ENCODE measurements around the gene HAUS5. TPM values are rescaled to one million over a fixed set of nuclear protein-coding genes. Genes with fewer than 3 reads are reported as not detected.
A peak's percentile ranks its signal among the peaks of the same experiment; 100 is the strongest.

The HAUS5 gene
- total and polyA plus RNA-seq, 8 donors: 12.1 to 32.7 (median 24.8) TPM

DNA sequence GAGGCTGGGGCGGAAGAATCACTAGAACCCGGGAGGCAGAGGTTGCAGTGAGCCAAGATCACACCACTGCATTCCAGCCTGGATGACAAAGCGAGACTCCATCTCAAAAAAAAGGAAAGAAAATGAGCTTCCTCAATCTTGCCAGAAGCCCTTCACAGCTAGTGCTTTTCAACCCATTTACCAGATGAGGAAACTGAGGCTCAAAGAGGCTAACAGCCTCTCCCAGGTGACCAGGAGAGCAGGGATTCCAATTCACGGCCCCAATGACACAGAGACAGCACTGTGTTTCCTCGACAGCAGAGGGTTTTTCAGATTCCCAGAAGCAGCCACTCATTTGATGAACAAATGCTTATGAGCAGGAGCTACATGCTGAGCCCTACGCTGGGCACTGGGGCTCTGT is 57.0 kb downstream of the HAUS5 start:
- peaks cover 0 to 2% of the 10 kb centered on the region in 2 donors for H3K36me3 ChIP-seq
- intact Hi-C loops (cut with DNase I): no loop called here
- DNase-seq (no peak), ATAC-seq (no peak)
- H3K4me1 ChIP-seq: peaks cover 0 to 9% of the 10 kb centered on the region in 2 donors
- H3K9me3 ChIP-seq: no peaks in the 10 kb centered on the region
- TF ChIP-seq, protein P1, sequence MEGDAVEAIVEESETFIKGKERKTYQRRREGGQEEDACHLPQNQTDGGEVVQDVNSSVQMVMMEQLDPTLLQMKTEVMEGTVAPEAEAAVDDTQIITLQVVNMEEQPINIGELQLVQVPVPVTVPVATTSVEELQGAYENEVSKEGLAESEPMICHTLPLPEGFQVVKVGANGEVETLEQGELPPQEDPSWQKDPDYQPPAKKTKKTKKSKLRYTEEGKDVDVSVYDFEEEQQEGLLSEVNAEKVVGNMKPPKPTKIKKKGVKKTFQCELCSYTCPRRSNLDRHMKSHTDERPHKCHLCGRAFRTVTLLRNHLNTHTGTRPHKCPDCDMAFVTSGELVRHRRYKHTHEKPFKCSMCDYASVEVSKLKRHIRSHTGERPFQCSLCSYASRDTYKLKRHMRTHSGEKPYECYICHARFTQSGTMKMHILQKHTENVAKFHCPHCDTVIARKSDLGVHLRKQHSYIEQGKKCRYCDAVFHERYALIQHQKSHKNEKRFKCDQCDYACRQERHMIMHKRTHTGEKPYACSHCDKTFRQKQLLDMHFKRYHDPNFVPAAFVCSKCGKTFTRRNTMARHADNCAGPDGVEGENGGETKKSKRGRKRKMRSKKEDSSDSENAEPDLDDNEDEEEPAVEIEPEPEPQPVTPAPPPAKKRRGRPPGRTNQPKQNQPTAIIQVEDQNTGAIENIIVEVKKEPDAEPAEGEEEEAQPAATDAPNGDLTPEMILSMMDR (IDR thresholded peaks at IDR 0.05): no peak
- peaks cover 9 to 37% of the 10 kb centered on the region in 2 donors for H3K27me3 ChIP-seq
- no peak overlapping the region for H3K4me3 ChIP-seq
- H3K27ac ChIP-seq: no peak overlapping the region

DNA sequence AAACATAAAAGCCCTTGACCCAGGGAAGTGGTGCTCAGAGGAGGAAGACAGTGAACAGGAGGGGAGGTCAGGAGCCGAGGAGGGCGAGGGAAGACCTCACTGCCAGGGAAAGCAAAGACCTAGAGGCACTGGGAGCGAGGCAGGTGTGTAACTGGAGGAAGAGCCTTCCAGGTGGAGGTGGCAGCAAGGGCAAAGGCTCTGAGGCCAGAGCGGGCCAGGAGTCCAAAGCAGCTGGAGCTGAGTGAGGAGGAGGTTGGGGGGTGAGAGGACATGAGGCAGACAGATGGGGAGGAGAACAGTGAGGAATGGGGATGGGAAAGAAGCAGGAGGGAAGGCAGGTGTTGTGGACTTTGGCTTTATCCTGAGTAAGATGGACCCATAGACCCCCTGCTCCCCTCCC is 57.4 kb downstream of the HAUS5 start:
- intact Hi-C loops (cut with DNase I): no loop called here
- H3K4me3 ChIP-seq: no peak overlapping the region
- ATAC-seq: no peak
- H3K27ac ChIP-seq: no peak overlapping the region
- peak in 1 of 4 donors; percentile 53 for DNase-seq
- H3K27me3 ChIP-seq: peaks cover 9 to 41% of the 10 kb centered on the region in 2 donors
- no peaks in the 10 kb centered on the region for H3K36me3 ChIP-seq
- H3K4me1 ChIP-seq: peaks cover 0 to 9% of the 10 kb centered on the region in 2 donors
- TF ChIP-seq, protein P1 (IDR thresholded peaks at IDR 0.05): no peak
- no peaks in the 10 kb centered on the region for H3K9me3 ChIP-seq

DNA sequence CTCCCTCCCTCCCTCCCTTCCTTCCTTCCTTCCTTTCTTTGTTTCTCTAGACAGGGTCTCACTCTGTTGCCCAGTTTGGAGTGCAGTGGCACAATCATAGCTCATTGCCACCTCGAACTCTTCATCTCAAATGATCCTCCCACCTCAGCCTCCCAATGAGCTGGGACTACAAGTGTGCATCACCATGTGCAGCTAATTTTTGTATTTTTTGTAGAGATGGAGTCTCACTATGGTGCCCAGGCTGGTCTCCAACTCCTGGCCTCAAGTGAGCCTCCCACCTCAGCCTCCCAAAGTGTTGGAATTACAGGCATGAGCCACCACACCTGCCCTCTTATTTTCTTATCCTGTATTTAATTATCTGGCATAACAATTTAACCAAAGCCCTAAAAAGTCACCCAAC is 58.2 kb downstream of the HAUS5 start:
- H3K36me3 ChIP-seq: no peaks in the 10 kb centered on the region
- intact Hi-C loops (cut with DNase I): no loop called here
- H3K9me3 ChIP-seq: no peaks in the 10 kb centered on the region
- TF ChIP-seq, protein P1 (IDR thresholded peaks at IDR 0.05): no peak
- ATAC-seq (no peak), DNase-seq (peak in 1 of 4 donors; percentile 0)
- H3K27ac ChIP-seq: no peak overlapping the region
- no peak overlapping the region for H3K4me3 ChIP-seq
- peaks cover 0 to 9% of the 10 kb centered on the region in 2 donors for H3K4me1 ChIP-seq
- peaks cover 9 to 48% of the 10 kb centered on the region in 2 donors for H3K27me3 ChIP-seq

GRCh38 chr19:35671818-35672217 is 59.3 kb downstream of the HAUS5 start:
- Histone ChIP-seq H3K4me3 (no peak overlapping the region), H3K27me3 (peaks cover 9 to 58% of the 10 kb centered on the region in 2 donors), H3K9me3 (no peaks in the 10 kb centered on the region), H3K27ac (no peak overlapping the region), H3K36me3 (no peaks in the 10 kb centered on the region), H3K4me1 (peaks cover 0 to 9% of the 10 kb centered on the region in 2 donors)
- ATAC-seq (no peak), DNase-seq (no peak)
- TF ChIP-seq, protein P1 (IDR thresholded peaks at IDR 0.05): no peak
- intact Hi-C loops (cut with DNase I): no loop called here

- peak; percentile 88 for ATAC-seq
- peak overlapping the region; percentile 4 to 12 for H3K4me3 ChIP-seq
Measured at GRCh38 chr19:35673121-35673804, 60.7 kb downstream of the HAUS5 start.

More at GRCh38 chr19:35673121-35673804, 60.7 kb downstream of the HAUS5 start:
- DNase-seq: peak in 1 of 4 donors; percentile 79
- peaks cover 0 to 9% of the 10 kb centered on the region in 2 donors for H3K4me1 ChIP-seq
- intact Hi-C loops (cut with DNase I): no loop called here
- H3K9me3 ChIP-seq: no peaks in the 10 kb centered on the region
- no peaks in the 10 kb centered on the region for H3K36me3 ChIP-seq
- TF ChIP-seq, protein P1 (IDR thresholded peaks at IDR 0.05): no peak
- peaks cover 9 to 70% of the 10 kb centered on the region in 2 donors for H3K27me3 ChIP-seq
- H3K27ac ChIP-seq: no peak overlapping the region

Other genes starting within 250 kb of the HAUS5 start
- not detected for gene GPR42, start 241.7 kb upstream of the HAUS5 start, total RNA-seq
- gene GPR42, start 241.7 kb upstream of the HAUS5 start, polyA plus RNA-seq (ENCODE audit: insufficient read length in 6 of 6): under 1 TPM in 3 of 6 donors, not detected in 3; 0.11 to 0.24 (median 0.14) TPM
- gene FFAR2, start 164.5 kb upstream of the HAUS5 start, total RNA-seq: 10 to 100 TPM in 1 of 2 donors, under 1 TPM in 1; 0.85 to 26.6 TPM
- gene FFAR2, start 164.5 kb upstream of the HAUS5 start, polyA plus RNA-seq (ENCODE audit: insufficient read length in 6 of 6): under 1 TPM in 5 of 6 donors, not detected in 1; 0.18 to 0.79 (median 0.34) TPM
- gene KRTDAP, start 122.3 kb upstream of the HAUS5 start, total RNA-seq: not detected
- 1 to 10 TPM in 5 of 6 donors, under 1 TPM in 1; 0.98 to 2.2 (median 1.8) TPM for gene KRTDAP, start 122.3 kb upstream of the HAUS5 start, polyA plus RNA-seq (ENCODE audit: insufficient read length in 6 of 6)
- gene DMKN, start 99.1 kb upstream of the HAUS5 start, total RNA-seq: 100 to 1,000 TPM; 104 to 136 TPM
- 100 to 1,000 TPM in 5 of 6 donors, 10 to 100 TPM in 1; 92.5 to 140 (median 111) TPM for gene DMKN, start 99.1 kb upstream of the HAUS5 start, polyA plus RNA-seq (ENCODE audit: insufficient read length in 6 of 6)
- gene SBSN, start 84.4 kb upstream of the HAUS5 start, total RNA-seq: under 1 TPM in 1 of 2 donors, not detected in 1; 0.20 TPM
- gene SBSN, start 84.4 kb upstream of the HAUS5 start, polyA plus RNA-seq (ENCODE audit: insufficient read length in 6 of 6): under 1 TPM in 2 of 6 donors, not detected in 4; 0.09 to 0.11 TPM
- gene GAPDHS, start 79.3 kb upstream of the HAUS5 start, total RNA-seq: not detected
- gene GAPDHS, start 79.3 kb upstream of the HAUS5 start, polyA plus RNA-seq (ENCODE audit: insufficient read length in 6 of 6): not detected
- 100 to 1,000 TPM in 1 of 2 donors, 10 to 100 TPM in 1; 98.3 to 112 TPM for gene TMEM147, start 67.1 kb upstream of the HAUS5 start, total RNA-seq
- gene TMEM147, start 67.1 kb upstream of the HAUS5 start, polyA plus RNA-seq (ENCODE audit: insufficient read length in 6 of 6): 10 to 100 TPM; 52.7 to 62.3 (median 55.2) TPM
- gene ATP4A, start 49.1 kb upstream of the HAUS5 start, total RNA-seq: not detected
- gene ATP4A, start 49.1 kb upstream of the HAUS5 start, polyA plus RNA-seq (ENCODE audit: insufficient read length in 6 of 6): not detected
- not detected for gene PMIS2, start 26.6 kb upstream of the HAUS5 start, total RNA-seq
- not detected for gene PMIS2, start 26.6 kb upstream of the HAUS5 start, polyA plus RNA-seq (ENCODE audit: insufficient read length in 6 of 6)
- 10 to 100 TPM; 57.8 to 64.1 TPM for gene RBM42, start 16.3 kb downstream of the HAUS5 start, total RNA-seq
- gene RBM42, start 16.3 kb downstream of the HAUS5 start, polyA plus RNA-seq (ENCODE audit: insufficient read length in 6 of 6): 10 to 100 TPM; 48.4 to 67.0 (median 61.3) TPM
- gene ETV2, start 29.0 kb downstream of the HAUS5 start, total RNA-seq: 1 to 10 TPM in 1 of 2 donors, under 1 TPM in 1; 0.79 to 1.0 TPM
- 1 to 10 TPM; 1.5 to 3.5 (median 2.2) TPM for gene ETV2, start 29.0 kb downstream of the HAUS5 start, polyA plus RNA-seq (ENCODE audit: insufficient read length in 6 of 6)
- gene COX6B1, start 35.6 kb downstream of the HAUS5 start, total RNA-seq: 100 to 1,000 TPM; 291 to 295 TPM
- 100 to 1,000 TPM; 199 to 261 (median 234) TPM for gene COX6B1, start 35.6 kb downstream of the HAUS5 start, polyA plus RNA-seq (ENCODE audit: insufficient read length in 6 of 6)
- not detected for gene UPK1A, start 53.8 kb downstream of the HAUS5 start, total RNA-seq
- gene UPK1A, start 53.8 kb downstream of the HAUS5 start, polyA plus RNA-seq (ENCODE audit: insufficient read length in 6 of 6): under 1 TPM in 4 of 6 donors, not detected in 2; 0.18 to 0.48 (median 0.30) TPM
- gene ZBTB32, start 91.8 kb downstream of the HAUS5 start, total RNA-seq: under 1 TPM; 0.15 to 0.31 TPM
- under 1 TPM; 0.32 to 0.94 (median 0.50) TPM for gene ZBTB32, start 91.8 kb downstream of the HAUS5 start, polyA plus RNA-seq (ENCODE audit: insufficient read length in 6 of 6)
- gene KMT2B, start 105.3 kb downstream of the HAUS5 start, total RNA-seq: 10 to 100 TPM; 29.4 to 39.1 TPM
- gene KMT2B, start 105.3 kb downstream of the HAUS5 start, polyA plus RNA-seq (ENCODE audit: insufficient read length in 6 of 6): 10 to 100 TPM; 27.9 to 38.0 (median 33.9) TPM
- 10 to 100 TPM; 14.1 to 25.8 TPM for gene IGFLR1, start 129.7 kb downstream of the HAUS5 start, total RNA-seq
- 1 to 10 TPM; 2.0 to 6.1 (median 5.1) TPM for gene IGFLR1, start 129.7 kb downstream of the HAUS5 start, polyA plus RNA-seq (ENCODE audit: insufficient read length in 6 of 6)
- gene U2AF1L4, start 132.7 kb downstream of the HAUS5 start, total RNA-seq: 10 to 100 TPM; 15.2 to 16.6 TPM
- 10 to 100 TPM; 16.0 to 20.5 (median 17.7) TPM for gene U2AF1L4, start 132.7 kb downstream of the HAUS5 start, polyA plus RNA-seq (ENCODE audit: insufficient read length in 6 of 6)
- gene PSENEN, start 132.9 kb downstream of the HAUS5 start, total RNA-seq: 10 to 100 TPM; 59.6 to 90.3 TPM
- 10 to 100 TPM; 39.6 to 59.7 (median 46.9) TPM for gene PSENEN, start 132.9 kb downstream of the HAUS5 start, polyA plus RNA-seq (ENCODE audit: insufficient read length in 6 of 6)
- gene LIN37, start 135.8 kb downstream of the HAUS5 start, total RNA-seq: 1 to 10 TPM; 6.6 to 9.9 TPM
- 10 to 100 TPM; 11.0 to 14.5 (median 12.7) TPM for gene LIN37, start 135.8 kb downstream of the HAUS5 start, polyA plus RNA-seq (ENCODE audit: insufficient read length in 6 of 6)
- 10 to 100 TPM; 38.3 to 39.7 TPM for gene HSPB6, start 144.3 kb downstream of the HAUS5 start, total RNA-seq
- gene HSPB6, start 144.3 kb downstream of the HAUS5 start, polyA plus RNA-seq (ENCODE audit: insufficient read length in 6 of 6): 10 to 100 TPM; 51.8 to 91.7 (median 71.3) TPM
- 10 to 100 TPM; 21.8 to 22.2 TPM for gene PROSER3, start 145.4 kb downstream of the HAUS5 start, total RNA-seq
- gene PROSER3, start 145.4 kb downstream of the HAUS5 start, polyA plus RNA-seq (ENCODE audit: insufficient read length in 6 of 6): 10 to 100 TPM; 19.0 to 21.4 (median 20.8) TPM
- 10 to 100 TPM; 11.4 to 11.9 TPM for gene ARHGAP33, start 162.8 kb downstream of the HAUS5 start, total RNA-seq
- 10 to 100 TPM; 23.7 to 35.6 (median 29.4) TPM for gene ARHGAP33, start 162.8 kb downstream of the HAUS5 start, polyA plus RNA-seq (ENCODE audit: insufficient read length in 6 of 6)
- not detected for gene PRODH2, start 200.1 kb downstream of the HAUS5 start, total RNA-seq
- gene PRODH2, start 200.1 kb downstream of the HAUS5 start, polyA plus RNA-seq (ENCODE audit: insufficient read length in 6 of 6): under 1 TPM in 3 of 6 donors, not detected in 3; 0.15 to 0.31 (median 0.16) TPM
- under 1 TPM in 1 of 2 donors, not detected in 1; 0.08 TPM for gene NPHS1, start 239.8 kb downstream of the HAUS5 start, total RNA-seq
- 1 to 10 TPM in 3 of 6 donors, under 1 TPM in 3; 0.45 to 2.0 (median 1.0) TPM for gene NPHS1, start 239.8 kb downstream of the HAUS5 start, polyA plus RNA-seq (ENCODE audit: insufficient read length in 6 of 6)
- under 1 TPM in 1 of 2 donors, not detected in 1; 0.08 TPM for gene KIRREL2, start 244.2 kb downstream of the HAUS5 start, total RNA-seq
- gene KIRREL2, start 244.2 kb downstream of the HAUS5 start, polyA plus RNA-seq (ENCODE audit: insufficient read length in 6 of 6): 1 to 10 TPM in 5 of 6 donors, under 1 TPM in 1; 0.76 to 3.5 (median 2.4) TPM